ENCODE measurements around the gene RAB20. TPM values are rescaled to one million over a fixed set of nuclear protein-coding genes. Genes with fewer than 3 reads are reported as not detected.

Gene RAB20
- total and polyA plus RNA-seq, 9 of the 15 experiments (the other 6 are each of a cell fraction or from before 2014, with no cell fraction given), result 0.62 to 9.2 (median 5.4) TPM

DNA sequence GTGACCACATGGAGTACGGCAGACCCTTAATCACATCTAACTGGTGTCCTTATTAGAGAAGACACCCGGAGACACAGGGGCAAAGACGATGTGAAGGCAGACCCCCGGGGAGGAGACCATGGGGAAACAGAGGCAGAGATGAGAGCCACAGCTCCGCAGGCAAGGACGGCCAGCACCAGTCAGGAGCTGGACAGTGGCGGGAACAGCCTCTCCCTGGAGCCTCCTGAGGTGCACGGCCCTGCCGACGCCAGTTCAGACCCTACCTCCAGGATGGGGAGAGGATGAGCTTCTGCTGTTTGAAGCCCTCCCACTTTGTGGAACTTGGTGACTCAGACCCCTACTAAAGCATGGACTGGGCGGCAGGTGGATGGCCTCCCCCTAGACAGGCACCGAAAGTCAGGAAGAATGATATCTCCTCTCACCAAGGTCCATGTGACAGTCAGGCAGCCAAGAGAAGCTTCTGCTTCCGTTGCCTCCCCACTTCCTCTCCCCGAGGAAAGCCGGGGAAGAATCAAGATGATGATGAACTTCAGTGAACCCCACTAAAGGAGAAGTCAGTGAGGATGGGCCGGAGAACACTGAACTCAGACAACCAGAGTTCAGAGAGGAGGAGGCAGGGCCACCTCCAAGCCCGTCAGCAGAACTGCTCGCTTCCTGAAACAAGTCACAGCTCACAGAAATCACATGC is 25.4 kb downstream of the RAB20 start (continued):
- no peak for TF ChIP-seq PHF20 (IDR thresholded peaks at IDR 0.05; ENCODE audit: partially characterized antibody)
- TF ChIP-seq, protein P1, sequence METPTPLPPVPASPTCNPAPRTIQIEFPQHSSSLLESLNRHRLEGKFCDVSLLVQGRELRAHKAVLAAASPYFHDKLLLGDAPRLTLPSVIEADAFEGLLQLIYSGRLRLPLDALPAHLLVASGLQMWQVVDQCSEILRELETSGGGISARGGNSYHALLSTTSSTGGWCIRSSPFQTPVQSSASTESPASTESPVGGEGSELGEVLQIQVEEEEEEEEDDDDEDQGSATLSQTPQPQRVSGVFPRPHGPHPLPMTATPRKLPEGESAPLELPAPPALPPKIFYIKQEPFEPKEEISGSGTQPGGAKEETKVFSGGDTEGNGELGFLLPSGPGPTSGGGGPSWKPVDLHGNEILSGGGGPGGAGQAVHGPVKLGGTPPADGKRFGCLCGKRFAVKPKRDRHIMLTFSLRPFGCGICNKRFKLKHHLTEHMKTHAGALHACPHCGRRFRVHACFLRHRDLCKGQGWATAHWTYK (CRISPR knock-in tag; IDR thresholded peaks at IDR 0.05), result no peak
- TF ChIP-seq L3MBTL2 (IDR thresholded peaks at IDR 0.05), result peak; percentile 74
- TF ChIP-seq ETV1 (tag; conservative IDR thresholded peaks at IDR 0.05; ENCODE audit: low read depth), result peak; percentile 34; the same call in 1 of the 2 replicates

DNA sequence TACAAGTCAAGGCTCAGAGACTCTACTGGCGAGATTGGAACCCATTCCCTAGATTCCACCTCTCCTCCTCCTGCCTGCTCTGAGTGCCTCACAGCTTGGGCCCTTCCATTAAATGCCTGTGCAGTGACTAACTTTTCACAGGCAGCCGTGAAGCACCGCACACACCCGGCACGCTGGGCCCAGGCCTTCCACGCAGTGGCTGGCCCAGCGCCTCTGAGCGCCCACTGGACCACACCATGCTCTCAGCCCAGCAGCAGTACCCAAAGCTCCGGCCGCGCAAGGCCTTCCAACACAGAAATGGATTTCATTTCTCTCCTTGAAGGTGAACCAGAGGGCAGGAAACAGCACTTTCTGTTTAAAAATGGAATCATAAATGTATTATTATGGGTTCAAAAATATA is 26.0 kb downstream of the RAB20 start:
- no peaks in the 10 kb centered on the region for H3K36me3 ChIP-seq (ENCODE audit: control insufficient read depth, insufficient read depth, low read length)
- peaks cover 11 to 24% of the 10 kb centered on the region in 2 experiments for H3K4me1 ChIP-seq (replicated peaks in 1 of 2; ENCODE audit: control insufficient read depth in 2 of 2, insufficient read depth in 2 of 2, low read length in 2 of 2)
- FAIRE-seq (no peak), ATAC-seq (no peak), DNase-seq (ENCODE audit: extremely low read depth in 1 of 4, low spot score in 3 of 4) (no peak)
- no peak overlapping the region for H3K4me3 ChIP-seq
- H3K79me2 ChIP-seq (ENCODE audit: control insufficient read depth, insufficient read depth, low read length), result no peaks in the 10 kb centered on the region; the same call in 1 of the 3 replicates
- WGBS (ENCODE audit: insufficient coverage, low coverage, missing lambda C conversion rate), result 94% methylated on average over 5 of the region's 11 CpGs
- no peaks in the 10 kb centered on the region for H3K9me3 ChIP-seq (replicated peaks; ENCODE audit: control insufficient read depth, insufficient read depth, low read depth, low read length)
- CTCF ChIA-PET (ENCODE audit: low intra/inter-chr PET ratio), result no interaction called here
- BruUV-seq (replicated peaks), result no TSS peak
- in situ Hi-C loops (cut with MboI) (no loop called here), intact Hi-C loops (cut with micrococcal nuclease) (no loop called here)
- H2AFZ ChIP-seq (ENCODE audit: low read depth, low read length), result no peak overlapping the region
- no peaks in the 10 kb centered on the region for H3K27me3 ChIP-seq (ENCODE audit: control insufficient read depth in 2 of 2, insufficient read depth in 2 of 2, low read length in 2 of 2)
- POLR2A ChIA-PET, result interaction anchor here (0.6 kb wide), 1 partner anchor 12 kb away, joined by 5 read pairs; no protein-coding TSS in a partner anchor
- no peaks in the 10 kb centered on the region for H3K9me1 ChIP-seq (ENCODE audit: control insufficient read depth, insufficient read depth, low read length)
- H3K27ac ChIP-seq (ENCODE audit: extremely low read depth, low read depth, low read length), result no peak overlapping the region
- TF ChIP-seq XRCC5 (IDR thresholded peaks at IDR 0.05; ENCODE audit: low read depth, low read length), result no peak
- no peak for TF ChIP-seq ZNF408 (CRISPR knock-in tag; IDR thresholded peaks at IDR 0.05; ENCODE audit: low read depth)
- no peak for TF ChIP-seq ESRRB (CRISPR knock-in tag; IDR thresholded peaks at IDR 0.05; ENCODE audit: borderline replicate concordance)
- TF ChIP-seq, protein P2, sequence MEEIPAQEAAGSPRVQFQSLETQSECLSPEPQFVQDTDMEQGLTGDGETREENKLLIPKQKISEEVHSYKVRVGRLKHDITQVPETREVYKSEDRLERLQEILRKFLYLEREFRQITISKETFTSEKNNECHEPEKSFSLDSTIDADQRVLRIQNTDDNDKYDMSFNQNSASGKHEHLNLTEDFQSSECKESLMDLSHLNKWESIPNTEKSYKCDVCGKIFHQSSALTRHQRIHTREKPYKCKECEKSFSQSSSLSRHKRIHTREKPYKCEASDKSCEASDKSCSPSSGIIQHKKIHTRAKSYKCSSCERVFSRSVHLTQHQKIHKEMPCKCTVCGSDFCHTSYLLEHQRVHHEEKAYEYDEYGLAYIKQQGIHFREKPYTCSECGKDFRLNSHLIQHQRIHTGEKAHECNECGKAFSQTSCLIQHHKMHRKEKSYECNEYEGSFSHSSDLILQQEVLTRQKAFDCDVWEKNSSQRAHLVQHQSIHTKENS (CRISPR knock-in tag; IDR thresholded peaks at IDR 0.05), result no peak
- no peak for TF ChIP-seq CHD1 (IDR thresholded peaks at IDR 0.05; ENCODE audit: low read length)
- TF ChIP-seq FOSL1 (tag; conservative IDR thresholded peaks at IDR 0.05), result no peak
- TF ChIP-seq RNF2 (IDR thresholded peaks at IDR 0.05), result no peak
- no peak for TF ChIP-seq HNRNPL (IDR thresholded peaks at IDR 0.05; ENCODE audit: low read depth, low read length)
- no peak overlapping the region for H3K4me2 ChIP-seq (ENCODE audit: insufficient read depth, low read length)
- H3K9ac ChIP-seq (ENCODE audit: insufficient read depth in 1 of 2, low read depth in 2 of 2, low read length in 2 of 2), result no peak overlapping the region
- no peaks in the 10 kb centered on the region for H4K20me1 ChIP-seq (replicated peaks; ENCODE audit: control insufficient read depth, insufficient read depth, low read length)
